GM21717 (cell line): ENCODE measurements around the gene RASGEF1C.
"Not testable (repeated sequence)": the region's sequence is repeated elsewhere in the genome, so short reads cannot be mapped to it uniquely, and the experiment has no call there.

Source experiments
- ATAC-seq: cut with Tn5 transposase; IDR thresholded peaks from one replicate; pipeline ENCODE4 v1.9.1; 2021; ENCODE audit warnings: mild to moderate bottlenecking, moderate library complexity; ENCODE audit not compliant: unreplicated experiment

The RASGEF1C gene

GRCh38 chr5:180212363-180213255 is 3.6 kb upstream of the RASGEF1C start:
- no peak for ATAC-seq

- no peak for ATAC-seq
These were observed 2.7 kb upstream of the RASGEF1C start for GRCh38 chr5:180211761-180212035.

GRCh38 chr5:180210961-180211760 is 2.1 kb upstream of the RASGEF1C start:
- ATAC-seq = no peak

GRCh38 chr5:180210077-180210476 is 1.1 kb upstream of the RASGEF1C start:
- ATAC-seq = not testable (repeated sequence)

GRCh38 chr5:180208435-180209081 is 453 bp downstream of the RASGEF1C start:
- no peak for ATAC-seq

GRCh38 chr5:180208038-180208434 is 975 bp downstream of the RASGEF1C start:
- ATAC-seq = no peak

GRCh38 chr5:180207593-180207992 is 1.4 kb downstream of the RASGEF1C start:
- no peak for ATAC-seq

- no peak for ATAC-seq
These were observed 2.0 kb downstream of the RASGEF1C start for GRCh38 chr5:180206993-180207392.

GRCh38 chr5:180205916-180206315 is 3.1 kb downstream of the RASGEF1C start:
- ATAC-seq = no peak

- ATAC-seq = no peak
These were observed 4.7 kb downstream of the RASGEF1C start for GRCh38 chr5:180204276-180204819.

- ATAC-seq = no peak
These were observed 6.0 kb downstream of the RASGEF1C start for GRCh38 chr5:180202939-180203573.

- no peak for ATAC-seq
These were observed 7.7 kb downstream of the RASGEF1C start for GRCh38 chr5:180201051-180201987.

- ATAC-seq = no peak
These were observed 9.6 kb downstream of the RASGEF1C start for GRCh38 chr5:180199390-180199789.

- no peak for ATAC-seq
These were observed 10.8 kb downstream of the RASGEF1C start for GRCh38 chr5:180198208-180198607.

- no peak for ATAC-seq
These were observed 11.9 kb downstream of the RASGEF1C start for GRCh38 chr5:180197016-180197702.

- ATAC-seq = no peak
These were observed 14.3 kb downstream of the RASGEF1C start for GRCh38 chr5:180194410-180195345.

GRCh38 chr5:180193749-180194375 is 15.1 kb downstream of the RASGEF1C start:
- ATAC-seq = no peak

GRCh38 chr5:180191716-180192115 is 17.3 kb downstream of the RASGEF1C start:
- ATAC-seq = no peak
